Subcutaneous adipose tissue (tissue), 4 donors: ENCODE results near the gene PDLIM7. TPM values are rescaled to one million over a fixed set of nuclear protein-coding genes. Genes with fewer than 3 reads are reported as not detected.

Source experiments
- CTCF ChIP-seq: fragments of 450-650 bp; IDR thresholded peaks from one replicate; pipeline ENCODE4 v1.5.1; 2016; ENCODE audit warnings: low read depth, mild to moderate bottlenecking, control low read depth, antibody characterized with exemption, moderate library complexity
- total RNA-seq, 4 donors: library from RNA; depleted of rRNA; stranded (reverse); fragments of >200 nt; gene quantifications; one replicate each; pipeline ENCODE4 v1.1.0, GENCODE V29; 2016

PDLIM7 gene
- total RNA-seq, 4 donors from 2014 or later: 11.2 to 43.1 (median 16.6) TPM

GRCh38 chr5:177537389-177538361 is 40.3 kb upstream of the PDLIM7 start:
- TF ChIP-seq CTCF: no peak

- TF ChIP-seq CTCF: no peak
Measured at GRCh38 chr5:177536386-177536785, 39.0 kb upstream of the PDLIM7 start.

GRCh38 chr5:177535125-177535524 is 37.7 kb upstream of the PDLIM7 start:
- no peak for TF ChIP-seq CTCF

- TF ChIP-seq CTCF: no peak
Measured at GRCh38 chr5:177531209-177531940, 34.0 kb upstream of the PDLIM7 start.

- no peak for TF ChIP-seq CTCF
Measured at GRCh38 chr5:177530638-177531037, 33.2 kb upstream of the PDLIM7 start.

- no peak for TF ChIP-seq CTCF
Measured at GRCh38 chr5:177529247-177530203, 32.1 kb upstream of the PDLIM7 start.
